HCT116 (cell line): Measurements from ENCODE around the gene ZBTB7B. TPM values are rescaled to one million over a fixed set of nuclear protein-coding genes. Genes with fewer than 3 reads are reported as not detected.

ENCODE experiments used
- ATAC-seq: fragments of 200-7000 bp; cut with Tn5 transposase; 2 replicates; pipeline ENCODE4 v1.9.1; 2020; ENCODE audit warnings: mild to moderate bottlenecking, moderate library complexity
- BruUV-seq: library from RNA; stranded (reverse); fragments of 400-500 nt; replicated peaks from 2 replicates; lab custom pipeline; 2021; lab: Mats Ljungman, UMichigan
- CTCF ChIA-PET: fragments of 300-600 bp; sonication (Branson Sonifier 250); formaldehyde crosslinking; loops from one replicate; lab custom pipeline; 2021; ENCODE audit warnings: antibody characterized with exemption; lab: Charles Lee
- POLR2A ChIA-PET: fragments of 300-600, 350-600 bp; sonication (Branson Sonifier 250); formaldehyde crosslinking; loops from one replicate; lab custom pipeline; 2021; ENCODE audit warnings: antibody characterized with exemption; lab: Charles Lee
- RAD21 ChIA-PET, 2 experiments: fragments of 300-600 bp; sonication (Branson Sonifier 250); formaldehyde crosslinking; loops; one replicate each; lab custom pipeline; 2023; ENCODE audit warnings: low total read pairs in 2 of 2; ENCODE audit not compliant: uncharacterized antibody in 2 of 2, unreplicated experiment in 2 of 2, low non-redundant PET in 1 of 2; lab: Charles Lee
- DNase-seq: peaks from one replicate; pipeline ENCODE4 v3.0.0-alpha.2; 2010; ENCODE audit warnings: low read depth, low spot score
- H2AFZ ChIP-seq: fragments of 200-600 bp; shearing (Covaris generic), sonication (generic); 2 replicates; pipeline ENCODE4 v1.6.1; 2017; ENCODE audit warnings: low read depth, mixed run types, mixed read lengths, antibody characterized with exemption, low read length; ENCODE audit not compliant: poor library complexity, severe bottlenecking
- H3K27ac ChIP-seq: 2 replicates; pipeline ENCODE4 v1.5.1; 2012; ENCODE audit warnings: low read depth, low read length
- H3K27me3 ChIP-seq: fragments of 200-600 bp; sonication (generic); 2 replicates; pipeline ENCODE4 v1.6.1; 2016; ENCODE audit warnings: mixed run types, low read length, mixed read lengths; ENCODE audit not compliant: insufficient read depth
- H3K36me3 ChIP-seq, 2 experiments: fragments of 200-500 bp in 1 of 2; fragments of 200-600 bp in 1 of 2; sonication (Bioruptor generic) in 1 of 2; sonication (generic) in 1 of 2; 2 replicates each; pipeline versions ENCODE4 v1.5.1 to v1.6.1; 2014 to 2016; ENCODE audit warnings: low read length in 2 of 2, inconsistent platforms in 1 of 2, mixed read lengths in 1 of 2, mixed run types in 1 of 2; ENCODE audit not compliant: insufficient read depth in 2 of 2, control insufficient read depth in 1 of 2
- H3K4me1 ChIP-seq, 2 experiments: fragments of 200-600 bp in 1 of 2; sonication (generic) in 1 of 2; 2 replicates each; pipeline versions ENCODE4 v1.5.1 to v1.6.1; 2012 to 2017; ENCODE audit warnings: low read length in 2 of 2, inconsistent platforms in 1 of 2, mild to moderate bottlenecking in 1 of 2, mixed read lengths in 1 of 2, mixed run types in 1 of 2, moderate library complexity in 1 of 2; ENCODE audit not compliant: insufficient read depth in 2 of 2, control insufficient read depth in 1 of 2
- H3K4me2 ChIP-seq: fragments of 200-600 bp; sonication (generic); 2 replicates; pipeline ENCODE4 v1.6.1; 2017; ENCODE audit warnings: mixed run types, low read length, mixed read lengths
- H3K4me3 ChIP-seq, 2 experiments: fragments of 200-600 bp in 1 of 2; sonication (generic) in 1 of 2; replicated peaks in 1 of 2; 2 replicates each; pipeline ENCODE4 v1.5.1; 2011 to 2016; ENCODE audit warnings: low read length in 2 of 2, control low read depth in 1 of 2, low read depth in 1 of 2, mild to moderate bottlenecking in 1 of 2, mixed read lengths in 1 of 2, mixed run types in 1 of 2
- H3K79me2 ChIP-seq: fragments of 200-600 bp; sonication (generic); 2 replicates; pipeline ENCODE4 v1.6.1; 2017; ENCODE audit warnings: mild to moderate bottlenecking, mixed run types, low read length, moderate library complexity, mixed read lengths; ENCODE audit not compliant: insufficient read depth
- H3K9ac ChIP-seq: fragments of 200-600 bp; sonication (generic); 2 replicates; pipeline ENCODE4 v1.6.1; 2016; ENCODE audit warnings: low read length, mixed read lengths
- H3K9me2 ChIP-seq: fragments of 200-600 bp; sonication (generic), shearing (Covaris generic); 2 replicates; pipeline ENCODE4 v1.6.1; 2017; ENCODE audit warnings: mixed run types, mild to moderate bottlenecking, moderate library complexity; ENCODE audit not compliant: insufficient read depth
- H3K9me3 ChIP-seq, 2 experiments: fragments of 200-500 bp in 1 of 2; fragments of 200-600 bp in 1 of 2; sonication (Bioruptor generic) in 1 of 2; sonication (generic) in 1 of 2; 2 replicates each; pipeline ENCODE4 v1.6.1; 2014 to 2017; ENCODE audit warnings: low read length in 2 of 2, mixed read lengths in 2 of 2, inconsistent platforms in 1 of 2, low read depth in 1 of 2, mild to moderate bottlenecking in 1 of 2, mixed run types in 1 of 2, moderate library complexity in 1 of 2; ENCODE audit not compliant: control insufficient read depth in 1 of 2, insufficient read depth in 1 of 2
- H4K20me1 ChIP-seq: fragments of 200-600 bp; sonication (generic), shearing (Covaris generic); 2 replicates; pipeline ENCODE4 v1.6.1; 2017; ENCODE audit warnings: mixed run types, mild to moderate bottlenecking, moderate library complexity; ENCODE audit not compliant: insufficient read depth
- ATF3 ChIP-seq: IDR thresholded peaks from 2 replicates; pipeline ENCODE4 v1.6.1; 2012
- CBX3 ChIP-seq: IDR thresholded peaks from 2 replicates; pipeline ENCODE4 v1.6.1; 2012; ENCODE audit warnings: low read depth
- CEBPB ChIP-seq: IDR thresholded peaks from 2 replicates; pipeline ENCODE4 v1.6.1; 2012; ENCODE audit warnings: low read depth
- EZH2phosphoT487 ChIP-seq: fragments of 200-600 bp; IDR thresholded peaks from 2 replicates; pipeline ENCODE4 v1.6.1; 2018; ENCODE audit warnings: antibody characterized with exemption, borderline replicate concordance
- FOSL1 ChIP-seq: IDR thresholded peaks from 2 replicates; pipeline ENCODE4 v1.6.1; 2012; ENCODE audit warnings: low read depth
- JUND ChIP-seq: IDR thresholded peaks from 2 replicates; pipeline ENCODE4 v1.6.1; 2012
- POLR2A ChIP-seq: IDR thresholded peaks from 2 replicates; pipeline ENCODE4 v1.7.0; 2011; ENCODE audit warnings: borderline replicate concordance; ENCODE audit not compliant: insufficient read depth, insufficient read length; ENCODE audit errors: extremely low read depth
- POLR2AphosphoS5 ChIP-seq: IDR thresholded peaks from 2 replicates; pipeline ENCODE4 v1.6.1; 2011; ENCODE audit warnings: mild to moderate bottlenecking, low read depth, low read length, moderate library complexity
- RAD21 ChIP-seq: IDR thresholded peaks from 2 replicates; pipeline ENCODE4 v1.6.1; 2012; ENCODE audit warnings: low read depth, mild to moderate bottlenecking
- REST ChIP-seq: IDR thresholded peaks from 2 replicates; pipeline ENCODE4 v1.6.1; 2012; ENCODE audit warnings: low read depth
- TCF7L2 ChIP-seq: IDR thresholded peaks from 2 replicates; pipeline ENCODE4 v1.7.0; 2011; ENCODE audit warnings: borderline replicate concordance, inconsistent platforms; ENCODE audit not compliant: insufficient read depth, insufficient read length; ENCODE audit errors: extremely low read depth
- YY1 ChIP-seq: IDR thresholded peaks from 2 replicates; pipeline ENCODE4 v1.6.1; 2011; ENCODE audit warnings: low read length, low read depth, moderate library complexity, mild to moderate bottlenecking; ENCODE audit not compliant: insufficient replicate concordance; ENCODE audit errors: extremely low read depth
- ZBTB33 ChIP-seq: IDR thresholded peaks from 2 replicates; pipeline ENCODE4 v1.6.1; 2011; ENCODE audit warnings: mild to moderate bottlenecking, low read length, moderate library complexity; ENCODE audit not compliant: insufficient replicate concordance; ENCODE audit errors: extremely low read depth
- intact Hi-C: fragments of 100-400 bp; cut with micrococcal nuclease; formaldehyde crosslinking; loops from 2 replicates; pipeline ENCODE4 v1.10.0; 2022
- total RNA-seq: library from RNA; stranded (reverse); gene quantifications from one replicate; pipeline ENCODE4 v1.2.1, GENCODE V29; 2021; ENCODE audit not compliant: unreplicated experiment

ZBTB7B gene
- total RNA-seq, 1 experiment from 2014 or later: 57.0 TPM

GRCh38 chr1:155053531-155054105, 51.0 kb downstream of the ZBTB7B start:
- Histone ChIP-seq H3K4me1 (peaks cover 13 to 36% of the 10 kb centered on the region in 2 experiments), H3K9me2 (no peaks in the 10 kb centered on the region), H3K79me2 (peaks cover 39% of the 10 kb centered on the region), H4K20me1 (no peaks in the 10 kb centered on the region), H3K9ac (no peak overlapping the region), H3K4me2 (peak overlapping the region; percentile 100; the same call in 1 of the 2 replicates), H2AFZ (no peak overlapping the region), H3K27me3 (no peaks in the 10 kb centered on the region), H3K9me3 (no peaks in the 10 kb centered on the region), H3K4me3 (no peak overlapping the region), H3K27ac (no peak overlapping the region), H3K36me3 (peaks cover 25 to 35% of the 10 kb centered on the region in 2 experiments)
- POLR2A ChIA-PET: interaction anchor here (0.6 kb wide), 1 partner anchor 473 kb away, joined by 3 read pairs; no protein-coding TSS in a partner anchor
- intact Hi-C loops: loop anchor here (5.0 kb wide), 1 partner anchor 51 kb away; the partner anchor contains the start of gene ZBTB7B
- no TSS peak for BruUV-seq
- RAD21 ChIA-PET: no interaction called here
- no peak for TF ChIP-seq TCF7L2
- ATAC-seq: no peak
- CTCF ChIA-PET: interaction anchor here (1.5 to 2.0 kb wide), 3 partner anchors 25 to 38 kb away, joined by 3 to 7 read pairs (median 6); partner anchors contain the start of gene EFNA3
- DNase-seq: no peak

GRCh38 chr1:155057104-155057503, 54.5 kb downstream of the ZBTB7B start:
- no peaks in the 10 kb centered on the region for H4K20me1 ChIP-seq
- peaks cover 30 to 42% of the 10 kb centered on the region in 2 experiments for H3K36me3 ChIP-seq
- H3K9ac ChIP-seq: no peak overlapping the region
- BruUV-seq: no TSS peak
- no peaks in the 10 kb centered on the region for H3K9me2 ChIP-seq
- H3K27ac ChIP-seq: no peak overlapping the region
- ChIA-PET POLR2A (no interaction called here), CTCF (interaction anchor here (1.3 kb wide), 2 partner anchors 28 to 64 kb away, joined by 4 to 6 read pairs; partner anchors contain the start of gene LENEP), RAD21 (no interaction called here)
- no peak for DNase-seq
- H3K27me3 ChIP-seq: no peaks in the 10 kb centered on the region
- H3K4me2 ChIP-seq: no peak overlapping the region
- no peak overlapping the region for H3K4me3 ChIP-seq
- peaks cover 10 to 24% of the 10 kb centered on the region in 2 experiments for H3K4me1 ChIP-seq
- H3K9me3 ChIP-seq: no peaks in the 10 kb centered on the region
- intact Hi-C loops: no loop called here
- H3K79me2 ChIP-seq: peaks cover 30% of the 10 kb centered on the region
- no peak for ATAC-seq
- H2AFZ ChIP-seq: no peak overlapping the region
- TF ChIP-seq POLR2AphosphoS5: no peak
- no peak for TF ChIP-seq EZH2phosphoT487
- TF ChIP-seq FOSL1: no peak
- TF ChIP-seq CEBPB: no peak
- TF ChIP-seq POLR2A: no peak
- TF ChIP-seq ZBTB33: no peak
- no peak for TF ChIP-seq JUND
- TF ChIP-seq ATF3: no peak
- TF ChIP-seq YY1: no peak
- no peak for TF ChIP-seq CBX3
- no peak for TF ChIP-seq TCF7L2
- TF ChIP-seq RAD21: no peak
- no peak for TF ChIP-seq REST
